ENCODE measurements around the gene SERPINA12. TPM values are rescaled to one million over a fixed set of nuclear protein-coding genes. Genes with fewer than 3 reads are reported as not detected.
"Not testable (repeated sequence)": the region's sequence is repeated elsewhere in the genome, so short reads cannot be mapped to it uniquely, and the experiment has no call there.

The SERPINA12 gene
- total and polyA plus RNA-seq, 2 of the 13 experiments (the other 11 are each of a cell fraction or from before 2014, with no cell fraction given) = 0.08 TPM; not detected in 1

- TF ChIP-seq TFDP1 (CRISPR knock-in tag; IDR thresholded peaks at IDR 0.05; ENCODE audit: borderline replicate concordance) (peak; percentile 29; the same call in 1 of the 2 replicates), BRF2 (CRISPR knock-in tag; IDR thresholded peaks at IDR 0.05) (0 out of 2 replicates have a peak, but pooled peaks have one; percentile 32), CREB1 (CRISPR knock-in tag; IDR thresholded peaks at IDR 0.05) (peak; percentile 60), TFAP4 (IDR thresholded peaks at IDR 0.05; ENCODE audit: borderline replicate concordance, low read depth) (peak; percentile 27; the same call in 1 of the 2 replicates), SNAPC2 (CRISPR knock-in tag; IDR thresholded peaks at IDR 0.05) (peak; percentile 60; the same call in 1 of the 2 replicates), ZNF740 (CRISPR knock-in tag; IDR thresholded peaks at IDR 0.05) (0 out of 2 replicates have a peak, but pooled peaks have one; percentile 28), ZNF543 (CRISPR knock-in tag; IDR thresholded peaks at IDR 0.05) (peak; percentile 69; the same call in 1 of the 2 replicates), SP5 (CRISPR knock-in tag; IDR thresholded peaks at IDR 0.05; ENCODE audit: borderline replicate concordance, low read depth) (0 out of 2 replicates have a peak, but pooled peaks have one; percentile 19), FOXA3 (CRISPR knock-in tag; IDR thresholded peaks at IDR 0.05) (peak; percentile 47), TGIF2 (CRISPR knock-in tag; IDR thresholded peaks at IDR 0.05) (0 out of 2 replicates have a peak, but pooled peaks have one; percentile 13), ZFP91 (CRISPR knock-in tag; IDR thresholded peaks at IDR 0.05; ENCODE audit: borderline replicate concordance) (0 out of 2 replicates have a peak, but pooled peaks have one; percentile 23), SMC3 (IDR thresholded peaks at IDR 0.05; ENCODE audit: low read length) (peak; percentile 12; the same call in 1 of the 2 replicates), TOE1 (CRISPR knock-in tag; IDR thresholded peaks at IDR 0.05) (0 out of 2 replicates have a peak, but pooled peaks have one; percentile 24), YEATS4 (CRISPR knock-in tag; IDR thresholded peaks at IDR 0.05; ENCODE audit: borderline replicate concordance) (peak; percentile 44; the same call in 1 of the 2 replicates)
- TF ChIP-seq, protein P1, sequence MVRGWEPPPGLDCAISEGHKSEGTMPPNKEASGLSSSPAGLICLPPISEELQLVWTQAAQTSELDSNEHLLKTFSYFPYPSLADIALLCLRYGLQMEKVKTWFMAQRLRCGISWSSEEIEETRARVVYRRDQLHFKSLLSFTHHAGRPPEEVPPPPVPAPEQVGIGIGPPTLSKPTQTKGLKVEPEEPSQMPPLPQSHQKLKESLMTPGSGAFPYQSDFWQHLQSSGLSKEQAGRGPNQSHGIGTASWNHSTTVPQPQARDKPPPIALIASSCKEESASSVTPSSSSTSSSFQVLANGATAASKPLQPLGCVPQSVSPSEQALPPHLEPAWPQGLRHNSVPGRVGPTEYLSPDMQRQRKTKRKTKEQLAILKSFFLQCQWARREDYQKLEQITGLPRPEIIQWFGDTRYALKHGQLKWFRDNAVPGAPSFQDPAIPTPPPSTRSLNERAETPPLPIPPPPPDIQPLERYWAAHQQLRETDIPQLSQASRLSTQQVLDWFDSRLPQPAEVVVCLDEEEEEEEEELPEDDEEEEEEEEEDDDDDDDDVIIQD (CRISPR knock-in tag; IDR thresholded peaks at IDR 0.05; ENCODE audit: low read depth) = peak; percentile 65
- TF ChIP-seq CREB1 (IDR thresholded peaks at IDR 0.05) = not testable (repeated sequence)
- TF ChIP-seq, protein P2, sequence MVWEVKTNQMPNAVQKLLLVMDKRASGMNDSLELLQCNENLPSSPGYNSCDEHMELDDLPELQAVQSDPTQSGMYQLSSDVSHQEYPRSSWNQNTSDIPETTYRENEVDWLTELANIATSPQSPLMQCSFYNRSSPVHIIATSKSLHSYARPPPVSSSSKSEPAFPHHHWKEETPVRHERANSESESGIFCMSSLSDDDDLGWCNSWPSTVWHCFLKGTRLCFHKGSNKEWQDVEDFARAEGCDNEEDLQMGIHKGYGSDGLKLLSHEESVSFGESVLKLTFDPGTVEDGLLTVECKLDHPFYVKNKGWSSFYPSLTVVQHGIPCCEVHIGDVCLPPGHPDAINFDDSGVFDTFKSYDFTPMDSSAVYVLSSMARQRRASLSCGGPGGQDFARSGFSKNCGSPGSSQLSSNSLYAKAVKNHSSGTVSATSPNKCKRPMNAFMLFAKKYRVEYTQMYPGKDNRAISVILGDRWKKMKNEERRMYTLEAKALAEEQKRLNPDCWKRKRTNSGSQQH (CRISPR knock-in tag; IDR thresholded peaks at IDR 0.05; ENCODE audit: low read depth) = 0 out of 2 replicates have a peak, but pooled peaks have one; percentile 55
- TF ChIP-seq, protein P3, sequence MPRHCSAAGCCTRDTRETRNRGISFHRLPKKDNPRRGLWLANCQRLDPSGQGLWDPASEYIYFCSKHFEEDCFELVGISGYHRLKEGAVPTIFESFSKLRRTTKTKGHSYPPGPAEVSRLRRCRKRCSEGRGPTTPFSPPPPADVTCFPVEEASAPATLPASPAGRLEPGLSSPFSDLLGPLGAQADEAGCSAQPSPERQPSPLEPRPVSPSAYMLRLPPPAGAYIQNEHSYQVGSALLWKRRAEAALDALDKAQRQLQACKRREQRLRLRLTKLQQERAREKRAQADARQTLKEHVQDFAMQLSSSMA (CRISPR knock-in tag; IDR thresholded peaks at IDR 0.05) = peak; percentile 18; the same call in 1 of the 2 replicates
These were observed 26.9 kb downstream of the SERPINA12 start (continued) for GRCh38 chr14:94482132-94483070.

All from HepG2 (cell line).